GM12878 (cell line): ENCODE measurements around the gene CNTNAP2. TPM values are rescaled to one million over a fixed set of nuclear protein-coding genes. Genes with fewer than 3 reads are reported as not detected.

Experiments
- ATAC-seq: fragments of 200-7000 bp; cut with Tn5 transposase; 3 replicates; pipeline ENCODE4 v1.9.1; 2020; ENCODE audit warnings: mild to moderate bottlenecking, moderate library complexity
- BruUV-seq: library from RNA; stranded (reverse); fragments of 400-500 nt; replicated peaks from 2 replicates; lab custom pipeline; 2021; lab: Mats Ljungman, UMichigan
- CTCF ChIA-PET: fragments of 300-600 bp; sonication (Branson Sonifier 250); formaldehyde crosslinking; extraction: SDS; loops from one replicate; lab custom pipeline; 2021; ENCODE audit warnings: inconsistent platforms; lab: Yijun Ruan, JAX
- POLR2A ChIA-PET: fragments of 350-600 bp; formaldehyde crosslinking; extraction: SDS; loops from one replicate; lab custom pipeline; 2021; ENCODE audit warnings: inconsistent platforms; lab: Charles Lee
- RAD21 ChIA-PET: fragments of 300-600 bp; sonication (Branson Sonifier 250); formaldehyde crosslinking; loops from one replicate; lab custom pipeline; 2023; ENCODE audit warnings: antibody characterized with exemption; ENCODE audit not compliant: unreplicated experiment; lab: Charles Lee
- SMC1A ChIA-PET: fragments of 300-600 bp; sonication (Branson Sonifier 250); formaldehyde crosslinking; loops from one replicate; lab custom pipeline; 2023; ENCODE audit not compliant: unreplicated experiment, uncharacterized antibody; lab: Charles Lee
- DNase-seq: peaks from one replicate; pipeline ENCODE4 v3.0.0-alpha.2; 2011; ENCODE audit warnings: low read depth, low spot score
- FAIRE-seq: peaks from 3 replicates; lab custom pipeline; 2011; peaks lifted over from hg19 to GRCh38; lab: Jason Lieb, UNC
- H2AFZ ChIP-seq: 2 replicates; pipeline ENCODE4 v1.6.0; 2011; ENCODE audit warnings: low read depth, low read length, control low read depth; ENCODE audit not compliant: control insufficient read depth
- H3K27ac ChIP-seq: 2 replicates; pipeline ENCODE4 v1.5.1; 2011; ENCODE audit warnings: control low read depth; ENCODE audit not compliant: control insufficient read depth, insufficient read depth
- H3K27me3 ChIP-seq, 2 experiments: replicated peaks in 1 of 2; 2 replicates each; pipeline versions ENCODE4 v1.6.0 to v1.6.1; 2011; ENCODE audit warnings: low read length in 1 of 2; ENCODE audit not compliant: control insufficient read depth in 2 of 2, insufficient read depth in 2 of 2
- H3K36me3 ChIP-seq, 2 experiments: 2 replicates each; pipeline ENCODE4 v1.5.1; 2011; ENCODE audit warnings: low read length in 1 of 2; ENCODE audit not compliant: control insufficient read depth in 2 of 2, insufficient read depth in 2 of 2
- H3K4me1 ChIP-seq: 2 replicates; pipeline ENCODE4 v1.6.1; 2011; ENCODE audit warnings: mild to moderate bottlenecking, low read length, moderate library complexity, mixed read lengths; ENCODE audit not compliant: control insufficient read depth, insufficient read depth
- H3K4me2 ChIP-seq: 2 replicates; pipeline ENCODE4 v1.6.0; 2011; ENCODE audit warnings: control low read depth; ENCODE audit not compliant: control insufficient read depth, insufficient read depth
- H3K4me3 ChIP-seq: fragments of 200-600 bp; sonication (generic); 2 replicates; pipeline ENCODE4 v1.5.1; 2016
- H3K79me2 ChIP-seq: 2 replicates; pipeline ENCODE4 v1.6.0; 2011; ENCODE audit warnings: low read length; ENCODE audit not compliant: control insufficient read depth, insufficient read depth
- H3K9ac ChIP-seq: 2 replicates; pipeline ENCODE4 v1.8.0; 2011; ENCODE audit warnings: low read length, control low read depth, mixed read lengths; ENCODE audit not compliant: control insufficient read depth, insufficient read depth
- H3K9me3 ChIP-seq: replicated peaks from 3 replicates; pipeline ENCODE4 v1.5.1; 2011; ENCODE audit warnings: mild to moderate bottlenecking, low read length; ENCODE audit not compliant: control insufficient read depth, insufficient read depth
- H4K20me1 ChIP-seq: 2 replicates; pipeline ENCODE4 v1.6.0; 2011; ENCODE audit not compliant: control insufficient read depth, insufficient read depth
- E2F8 ChIP-seq: fragments of 450-650 bp; IDR thresholded peaks from 2 replicates; pipeline ENCODE4 v1.6.1; 2018; ENCODE audit warnings: mild to moderate bottlenecking, low read depth, moderate library complexity; ENCODE audit not compliant: partially characterized antibody
- ESRRA ChIP-seq: IDR thresholded peaks from 2 replicates; pipeline ENCODE4 v1.6.1; 2012; ENCODE audit warnings: mild to moderate bottlenecking, low read length, improper control_type of control experiment
- HSF1 ChIP-seq: fragments of 150-350 bp; IDR thresholded peaks from 2 replicates; pipeline ENCODE4 v1.6.1; 2014; ENCODE audit warnings: mild to moderate bottlenecking, low read depth, low read length
- JUND ChIP-seq: IDR thresholded peaks from 2 replicates; pipeline ENCODE4 v1.6.1; 2012; ENCODE audit warnings: low read depth, mild to moderate bottlenecking, low read length, improper control_type of control experiment, moderate library complexity
- KLF5 ChIP-seq: fragments of 450-650 bp; IDR thresholded peaks from 2 replicates; pipeline ENCODE4 v1.6.1; 2014; ENCODE audit warnings: mild to moderate bottlenecking; ENCODE audit not compliant: partially characterized antibody
- MEF2B ChIP-seq: fragments of 450-650 bp; IDR thresholded peaks from 2 replicates; pipeline ENCODE4 v1.6.1; 2018; ENCODE audit warnings: mild to moderate bottlenecking, moderate library complexity; ENCODE audit not compliant: partially characterized antibody, poor library complexity, severe bottlenecking
- POLR2AphosphoS5 ChIP-seq: IDR thresholded peaks from 2 replicates; pipeline ENCODE4 v1.6.1; 2011; ENCODE audit warnings: mild to moderate bottlenecking, low read length, inconsistent platforms
- SIN3A ChIP-seq: IDR thresholded peaks from 2 replicates; pipeline ENCODE4 v1.6.1; 2012; ENCODE audit warnings: low read depth, low read length, improper control_type of control experiment
- TARDBP ChIP-seq: IDR thresholded peaks from 2 replicates; pipeline ENCODE4 v1.6.1; 2016; ENCODE audit warnings: borderline replicate concordance
- YBX1 ChIP-seq: fragments of 450-650 bp; IDR thresholded peaks from 2 replicates; pipeline ENCODE4 v1.6.1; 2016; ENCODE audit warnings: antibody characterized with exemption
- ZNF207 ChIP-seq: fragments of 450-650 bp; IDR thresholded peaks from 2 replicates; pipeline ENCODE4 v1.6.1; 2014; ENCODE audit warnings: antibody characterized with exemption, mild to moderate bottlenecking, borderline replicate concordance
- ZNF384 ChIP-seq: IDR thresholded peaks from 2 replicates; pipeline ENCODE4 v1.6.1; 2012; ENCODE audit warnings: low read depth, mild to moderate bottlenecking, low read length, improper control_type of control experiment, borderline replicate concordance
- WGBS: methylation state at CpG from one replicate; pipeline ENCODE4 v1.1.6; 2016; ENCODE audit warnings: low lambda C conversion rate; ENCODE audit not compliant: insufficient replicate concordance, insufficient coverage; ENCODE audit errors: missing lambda C conversion rate; 5-methylcytosine and 5-hydroxymethylcytosine counted together
- in situ Hi-C: fragments of 300-500 bp; cut with MboI; formaldehyde crosslinking; loops from 9 replicates; pipeline ENCODE4 v1.14.3; 2018; ENCODE audit warnings: mixed read lengths
- intact Hi-C: fragments of 100-400 bp; cut with micrococcal nuclease; formaldehyde crosslinking; loops from one replicate; pipeline ENCODE4 v1.14.2; 2022; ENCODE audit not compliant: unreplicated experiment
- polyA plus RNA-seq, 11 experiments: library from polyadenylated mRNA; depleted of rRNA in 4 of 11; unstranded in 6 of 11; stranded (reverse) in 5 of 11; fragments of >200 nt; fragmentation: Nextera tagmentation in 4 of 11; fragmentation: Illumina TruSeq in 1 of 11; extraction: Ambion mirVana in 4 of 11; extraction: Trizol in 1 of 11; gene quantifications; 1 replicate in 1 of 11; 2 replicates in 10 of 11; pipeline versions ENCODE4 v1.2.1 to v1.2.3, GENCODE V29; 2011 to 2016; ENCODE audit warnings: inconsistent platforms in 2 of 11, missing spikeins in 2 of 11, low read depth in 1 of 11
- total RNA-seq, 4 experiments: library from RNA; depleted of rRNA in 3 of 4; stranded (reverse); fragments of >200 nt in 3 of 4; fragmentation: Illumina TruSeq in 1 of 4; extraction: Trizol in 1 of 4; gene quantifications; 2 replicates each; pipeline versions ENCODE4 v1.2.1 to v1.2.3, GENCODE V29; 2013 to 2021

The CNTNAP2 gene
- total and polyA plus RNA-seq, 10 of the 15 experiments (the other 5 are each of a cell fraction or from before 2014, with no cell fraction given), result 0.03 to 0.08 (median 0.03) TPM; not detected in 7

- SMC1A ChIA-PET, result no interaction called here
- CTCF ChIA-PET, result no interaction called here
- DNase-seq (no peak), FAIRE-seq (no peak), ATAC-seq (no peak)
- Histone ChIP-seq H3K9me3 (no peaks in the 10 kb centered on the region), H3K9ac (no peak overlapping the region), H3K4me1 (no peaks in the 10 kb centered on the region), H3K4me3 (no peak overlapping the region), H3K79me2 (no peaks in the 10 kb centered on the region), H3K4me2 (no peak overlapping the region), H4K20me1 (no peaks in the 10 kb centered on the region), H3K27me3 (no peaks in the 10 kb centered on the region), H3K27ac (no peak overlapping the region), H2AFZ (no peak overlapping the region), H3K36me3 (no peaks in the 10 kb centered on the region)
- in situ Hi-C loops, result no loop called here
- intact Hi-C loops, result no loop called here
- RAD21 ChIA-PET, result no interaction called here
- TF ChIP-seq ZNF207 (no peak), JUND (no peak), KLF5 (no peak), HSF1 (no peak), ZNF384 (no peak), TARDBP (no peak), MEF2B (no peak), POLR2AphosphoS5 (no peak), E2F8 (no peak), ESRRA (no peak), YBX1 (no peak), SIN3A (no peak)
- no TSS peak for BruUV-seq
- 60% methylated on average over 8 of the region's 8 CpGs for WGBS
- POLR2A ChIA-PET, result no interaction called here
Observed at GRCh38 chr7:148031811-148032210, 1915.2 kb downstream of the CNTNAP2 start.
